Measurements from ENCODE around the gene MRPL48.

DNA sequence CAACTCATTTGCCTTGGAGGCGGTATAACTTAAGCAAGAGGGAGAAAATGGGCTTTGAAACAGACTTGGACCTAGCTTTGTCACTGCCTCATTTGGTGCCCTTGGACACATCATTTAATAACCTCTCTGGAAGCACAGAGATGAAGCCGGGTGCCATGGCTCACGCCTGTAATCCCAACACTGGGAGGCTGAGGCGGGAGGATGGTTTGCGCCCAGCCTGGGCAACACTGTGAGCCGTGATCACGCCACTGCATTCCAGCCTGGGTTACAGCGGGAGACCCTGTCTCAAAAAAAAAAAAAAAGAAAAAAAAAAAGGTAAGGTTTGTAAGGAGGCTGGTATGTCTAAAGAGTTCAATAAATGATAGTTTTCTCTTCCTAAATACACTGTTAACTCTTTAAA is 88.2 kb downstream of the MRPL48 start:
- no peak for TF ChIP-seq CTCF (IDR thresholded peaks at IDR 0.05)
- TF ChIP-seq EZH2 (IDR thresholded peaks at IDR 0.05) = no peak
